OCI-LY3 (cell line): ENCODE results near the gene FADS3.

Experiments
- H2AFZ ChIP-seq: fragments of 200-600, 300-600 bp; shearing (Covaris generic); 2 replicates; pipeline ENCODE4 v1.6.0; 2014; ENCODE audit warnings: antibody characterized with exemption, low read depth, low read length
- H3K27ac ChIP-seq: fragments of 200-600, 300-600 bp; sonication (generic); 2 replicates; pipeline ENCODE4 v1.5.1; 2014; ENCODE audit warnings: mild to moderate bottlenecking, low read length, moderate library complexity, mixed read lengths
- H3K27me3 ChIP-seq: fragments of 200-600, 300-600 bp; sonication (generic); 2 replicates; pipeline ENCODE4 v1.6.1; 2014; ENCODE audit warnings: low read depth, low read length, mixed read lengths
- H3K36me3 ChIP-seq: fragments of 200-600, 300-600 bp; sonication (generic); replicated peaks from 2 replicates; pipeline ENCODE3; 2014; ENCODE audit warnings: low read depth, low read length, mixed read lengths
- H3K4me1 ChIP-seq: fragments of 300-600, 200-600 bp; sonication (generic); 2 replicates; pipeline ENCODE4 v1.6.1; 2014; ENCODE audit warnings: low read length, mixed read lengths
- H3K4me2 ChIP-seq: fragments of 200-600, 300-600 bp; sonication (generic); 2 replicates; pipeline ENCODE4 v1.6.1; 2014; ENCODE audit warnings: low read length, mixed read lengths
- H3K4me3 ChIP-seq: fragments of 300-600, 200-600 bp; sonication (generic); 2 replicates; pipeline ENCODE4 v1.5.1; 2014; ENCODE audit warnings: antibody characterized with exemption, mild to moderate bottlenecking, low read length, moderate library complexity
- H3K79me2 ChIP-seq: fragments of 300-600, 200-600 bp; shearing (Covaris generic); 2 replicates; pipeline ENCODE4 v1.6.1; 2014; ENCODE audit warnings: mild to moderate bottlenecking, low read length, mixed read lengths
- H3K9ac ChIP-seq: fragments of 300-600, 200-600 bp; shearing (Covaris generic); 2 replicates; pipeline ENCODE4 v1.6.0; 2014; ENCODE audit warnings: mild to moderate bottlenecking, low read length, moderate library complexity
- H3K9me3 ChIP-seq: fragments of 200-600, 300-600 bp; shearing (Covaris generic); 2 replicates; pipeline ENCODE4 v1.6.1; 2014; ENCODE audit warnings: low read length, mixed read lengths; ENCODE audit not compliant: insufficient read depth
- H4K20me1 ChIP-seq: fragments of 200-600, 300-600 bp; sonication (generic); 2 replicates; pipeline ENCODE4 v1.6.1; 2016; ENCODE audit warnings: low read length, mixed read lengths; ENCODE audit not compliant: insufficient read depth
- EZH2phosphoT487 ChIP-seq: fragments of 200-600 bp; shearing (Covaris generic); IDR thresholded peaks from 2 replicates; pipeline ENCODE4 v1.6.1; 2018; ENCODE audit warnings: antibody characterized with exemption, mixed run types, low read depth
- TF ChIP-seq, protein P1 (sequence below): fragments of 200-600, 300-600 bp; sonication (generic); IDR thresholded peaks from 2 replicates; pipeline ENCODE4 v1.5.1; 2014; ENCODE audit warnings: antibody characterized with exemption, low read length, low read depth

Gene FADS3

DNA sequence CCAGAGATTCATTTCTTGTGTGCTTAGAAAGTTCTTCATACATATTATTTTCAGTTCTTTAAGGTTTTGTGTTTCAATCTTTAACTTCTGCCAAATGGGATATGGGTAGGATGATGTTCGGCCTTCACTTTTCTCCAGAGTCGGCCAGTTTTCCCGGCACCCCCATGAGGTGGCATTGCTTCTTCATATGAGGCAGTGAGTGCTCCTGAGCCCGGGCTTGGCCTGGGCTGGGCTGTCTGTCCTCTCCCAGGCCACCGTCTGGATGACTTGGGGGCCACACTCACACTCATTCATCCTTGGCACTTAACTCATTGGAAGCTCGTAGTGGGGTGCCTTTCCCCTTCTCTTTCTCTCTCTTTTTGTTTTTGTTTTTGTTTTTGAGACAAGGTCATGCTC is 39.4 kb downstream of the FADS3 start:
- Histone ChIP-seq H3K27ac (no peak overlapping the region), H3K4me3 (no peak overlapping the region), H3K36me3 (peaks cover 85% of the 10 kb centered on the region), H3K9me3 (no peaks in the 10 kb centered on the region), H3K27me3 (no peaks in the 10 kb centered on the region), H2AFZ (no peak overlapping the region), H3K79me2 (no peaks in the 10 kb centered on the region), H3K4me2 (no peak overlapping the region), H3K9ac (no peak overlapping the region), H4K20me1 (peaks cover 6% of the 10 kb centered on the region; the same call in 1 of the 2 replicates), H3K4me1 (no peaks in the 10 kb centered on the region)
- TF ChIP-seq, protein P1, sequence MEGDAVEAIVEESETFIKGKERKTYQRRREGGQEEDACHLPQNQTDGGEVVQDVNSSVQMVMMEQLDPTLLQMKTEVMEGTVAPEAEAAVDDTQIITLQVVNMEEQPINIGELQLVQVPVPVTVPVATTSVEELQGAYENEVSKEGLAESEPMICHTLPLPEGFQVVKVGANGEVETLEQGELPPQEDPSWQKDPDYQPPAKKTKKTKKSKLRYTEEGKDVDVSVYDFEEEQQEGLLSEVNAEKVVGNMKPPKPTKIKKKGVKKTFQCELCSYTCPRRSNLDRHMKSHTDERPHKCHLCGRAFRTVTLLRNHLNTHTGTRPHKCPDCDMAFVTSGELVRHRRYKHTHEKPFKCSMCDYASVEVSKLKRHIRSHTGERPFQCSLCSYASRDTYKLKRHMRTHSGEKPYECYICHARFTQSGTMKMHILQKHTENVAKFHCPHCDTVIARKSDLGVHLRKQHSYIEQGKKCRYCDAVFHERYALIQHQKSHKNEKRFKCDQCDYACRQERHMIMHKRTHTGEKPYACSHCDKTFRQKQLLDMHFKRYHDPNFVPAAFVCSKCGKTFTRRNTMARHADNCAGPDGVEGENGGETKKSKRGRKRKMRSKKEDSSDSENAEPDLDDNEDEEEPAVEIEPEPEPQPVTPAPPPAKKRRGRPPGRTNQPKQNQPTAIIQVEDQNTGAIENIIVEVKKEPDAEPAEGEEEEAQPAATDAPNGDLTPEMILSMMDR, result no peak
- no peak for TF ChIP-seq EZH2phosphoT487

DNA sequence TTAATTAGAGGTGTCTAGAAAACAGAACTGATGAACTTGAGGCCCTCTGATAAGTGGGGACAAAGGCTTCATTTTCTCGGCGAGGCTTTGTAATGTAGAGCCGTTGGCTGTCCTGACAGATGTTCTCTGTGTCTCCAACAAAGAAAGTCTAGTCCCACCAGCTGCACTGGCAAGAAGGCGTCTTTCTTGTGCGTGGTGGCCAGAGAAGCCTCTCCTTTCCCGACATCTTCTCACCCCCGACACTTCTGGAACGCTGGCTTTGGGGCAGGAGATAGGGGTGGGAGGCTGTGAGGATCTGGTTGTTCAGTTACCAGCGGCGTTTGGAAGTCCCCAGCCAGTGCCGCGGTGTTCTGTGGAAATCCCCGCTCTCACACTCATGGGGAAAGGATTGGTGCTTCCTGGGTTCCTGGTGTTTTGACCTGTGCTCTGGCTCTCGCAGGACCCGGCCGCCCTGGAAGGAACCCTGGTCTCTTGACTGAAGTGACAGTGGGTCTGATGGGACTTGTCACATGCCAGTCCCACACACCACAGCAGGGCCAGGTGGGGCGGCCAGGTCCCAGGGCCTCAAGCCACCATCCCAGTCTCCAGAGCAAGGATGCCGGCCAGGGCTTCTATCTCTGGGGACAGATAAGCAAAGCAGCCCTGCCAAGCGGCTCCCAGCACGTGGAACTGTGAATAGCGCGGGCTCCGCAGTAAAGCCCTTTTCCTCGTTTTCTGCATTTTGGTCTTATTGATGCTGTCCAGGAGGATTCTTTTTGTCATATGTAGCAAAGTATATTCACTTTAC is 40.0 kb downstream of the FADS3 start:
- H3K9ac ChIP-seq, result no peak overlapping the region
- H3K27ac ChIP-seq, result no peak overlapping the region
- H3K36me3 ChIP-seq, result peaks cover 83% of the 10 kb centered on the region
- TF ChIP-seq EZH2phosphoT487, result no peak
- TF ChIP-seq, protein P1, result no peak
- H3K79me2 ChIP-seq, result no peaks in the 10 kb centered on the region
- no peaks in the 10 kb centered on the region for H3K9me3 ChIP-seq
- H4K20me1 ChIP-seq, result peaks cover 6% of the 10 kb centered on the region; the same call in 1 of the 2 replicates
- no peak overlapping the region for H2AFZ ChIP-seq
- H3K4me1 ChIP-seq, result no peaks in the 10 kb centered on the region
- H3K4me2 ChIP-seq, result no peak overlapping the region
- H3K27me3 ChIP-seq, result no peaks in the 10 kb centered on the region
- H3K4me3 ChIP-seq, result no peak overlapping the region

DNA sequence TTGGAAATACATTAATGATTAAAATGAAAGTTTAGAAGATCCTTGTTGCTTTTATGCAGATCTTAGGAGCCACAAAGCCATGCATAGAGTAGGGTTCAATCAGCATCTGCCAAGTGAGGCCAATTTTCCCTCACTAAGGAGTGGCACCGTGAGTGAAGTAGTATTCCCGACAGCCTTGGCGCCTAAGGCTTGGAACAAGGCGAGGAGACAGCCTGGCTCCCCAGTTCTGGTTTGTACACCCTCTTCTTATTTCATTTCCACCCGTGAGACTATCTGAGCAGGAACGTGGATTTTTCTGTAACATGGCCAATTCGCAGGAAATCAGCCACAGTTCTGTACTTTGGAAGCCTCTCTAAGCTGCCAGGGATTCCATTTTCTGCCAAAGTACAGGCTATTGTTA is 40.7 kb downstream of the FADS3 start:
- H4K20me1 ChIP-seq, result peaks cover 6% of the 10 kb centered on the region; the same call in 1 of the 2 replicates
- no peak overlapping the region for H3K4me3 ChIP-seq
- no peak overlapping the region for H3K27ac ChIP-seq
- H2AFZ ChIP-seq, result no peak overlapping the region
- no peaks in the 10 kb centered on the region for H3K4me1 ChIP-seq
- no peak overlapping the region for H3K9ac ChIP-seq
- H3K4me2 ChIP-seq, result no peak overlapping the region
- H3K9me3 ChIP-seq, result no peaks in the 10 kb centered on the region
- no peaks in the 10 kb centered on the region for H3K27me3 ChIP-seq
- no peaks in the 10 kb centered on the region for H3K79me2 ChIP-seq
- peaks cover 82% of the 10 kb centered on the region for H3K36me3 ChIP-seq
- TF ChIP-seq, protein P1, result no peak
- no peak for TF ChIP-seq EZH2phosphoT487

DNA sequence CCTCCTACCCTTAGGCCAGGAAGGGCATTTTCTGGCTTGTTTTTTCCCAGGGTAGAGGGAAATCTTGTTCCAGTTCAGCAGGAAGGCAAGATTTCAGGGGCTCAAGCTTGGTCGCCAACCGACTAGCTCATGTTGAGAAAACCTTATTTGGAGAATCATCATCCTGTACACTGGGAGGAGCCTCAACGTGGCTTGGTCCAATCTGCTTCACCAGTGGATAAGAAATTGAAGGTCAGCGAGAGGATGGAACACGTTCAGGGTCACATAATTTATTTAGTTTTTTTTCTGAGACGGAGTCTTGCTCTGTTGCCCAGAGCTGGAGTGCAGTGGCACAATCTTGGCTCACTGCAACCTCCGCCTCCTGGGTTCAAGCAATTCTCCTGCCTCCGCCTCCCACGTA is 42.7 kb downstream of the FADS3 start:
- Histone ChIP-seq H3K4me1 (no peaks in the 10 kb centered on the region), H3K4me2 (no peak overlapping the region), H3K36me3 (peaks cover 72% of the 10 kb centered on the region), H3K27ac (no peak overlapping the region), H4K20me1 (peaks cover 3% of the 10 kb centered on the region; the same call in 1 of the 2 replicates), H3K4me3 (no peak overlapping the region), H2AFZ (no peak overlapping the region), H3K9ac (no peak overlapping the region), H3K27me3 (no peaks in the 10 kb centered on the region), H3K79me2 (no peaks in the 10 kb centered on the region), H3K9me3 (no peaks in the 10 kb centered on the region)
- TF ChIP-seq, protein P1, result no peak
- TF ChIP-seq EZH2phosphoT487, result no peak
